HT1080 (cell line): ENCODE measurements around the gene RETREG1. TPM values are rescaled to one million over a fixed set of nuclear protein-coding genes. Genes with fewer than 3 reads are reported as not detected.

ENCODE experiments used
- DNase-seq: peaks from one replicate; pipeline ENCODE4 v3.0.0-alpha.2; 2015; ENCODE audit warnings: low read depth
- total RNA-seq: library from RNA; depleted of rRNA; stranded (reverse); fragments of >200 nt; shearing (Covaris generic); gene quantifications from 2 replicates; pipeline ENCODE4 v1.2.3, GENCODE V29; 2014

RETREG1 gene
- total RNA-seq, 1 experiment from 2014 or later, result 1.4 TPM

DNA sequence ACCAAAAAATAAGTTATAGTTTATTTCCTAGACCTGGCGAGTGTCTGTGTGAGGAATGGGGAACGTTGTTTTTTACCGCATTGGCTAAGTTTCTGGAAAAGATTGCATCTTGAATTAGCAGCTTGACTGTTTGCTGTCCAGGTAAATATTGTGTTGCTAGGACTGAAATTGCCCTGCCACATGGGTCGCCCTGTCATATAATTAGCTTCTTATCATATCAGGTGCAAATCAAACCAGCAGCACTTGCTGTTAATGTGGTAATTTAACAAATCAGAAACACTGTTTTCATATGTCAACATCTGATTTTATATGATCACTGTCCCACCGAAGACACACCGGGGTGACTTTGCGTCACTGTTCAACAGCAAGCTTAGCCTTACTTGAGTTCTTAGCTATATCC is 87.5 kb downstream of the RETREG1 start:
- DNase-seq, result no peak

DNA sequence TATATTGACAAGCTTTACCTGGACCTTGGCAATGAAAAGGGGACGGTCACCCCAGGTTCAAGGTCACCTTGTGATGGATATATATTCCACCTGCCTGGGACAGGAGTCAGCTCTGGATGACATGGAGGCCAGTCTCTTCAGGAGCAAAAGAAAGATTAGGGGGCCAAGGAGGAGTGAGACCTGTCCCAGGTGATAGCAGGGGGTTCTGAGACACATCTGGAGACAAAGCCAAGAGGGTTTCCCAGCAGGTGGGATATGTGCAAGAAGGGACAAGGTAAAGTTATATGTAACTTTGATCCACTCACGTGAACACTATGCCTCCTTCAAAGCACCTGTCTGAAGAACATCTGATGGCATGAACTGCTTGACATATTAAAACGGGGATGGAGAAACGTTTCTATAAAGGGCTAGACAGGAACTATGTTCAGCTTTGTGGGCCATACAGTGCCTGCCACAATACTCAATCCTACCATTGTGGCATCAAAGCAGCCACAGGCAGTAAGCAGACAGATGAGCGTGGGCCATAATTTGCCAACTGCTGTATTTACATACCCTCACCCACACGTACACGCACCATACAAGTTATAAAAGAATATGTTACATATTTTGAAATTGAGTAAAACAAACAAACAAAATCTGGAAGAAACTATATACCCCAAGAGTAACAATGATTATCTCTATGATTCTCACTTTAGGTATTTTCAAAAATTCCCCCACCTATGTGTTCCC is 88.3 kb downstream of the RETREG1 start:
- DNase-seq, result peak; percentile 61

DNA sequence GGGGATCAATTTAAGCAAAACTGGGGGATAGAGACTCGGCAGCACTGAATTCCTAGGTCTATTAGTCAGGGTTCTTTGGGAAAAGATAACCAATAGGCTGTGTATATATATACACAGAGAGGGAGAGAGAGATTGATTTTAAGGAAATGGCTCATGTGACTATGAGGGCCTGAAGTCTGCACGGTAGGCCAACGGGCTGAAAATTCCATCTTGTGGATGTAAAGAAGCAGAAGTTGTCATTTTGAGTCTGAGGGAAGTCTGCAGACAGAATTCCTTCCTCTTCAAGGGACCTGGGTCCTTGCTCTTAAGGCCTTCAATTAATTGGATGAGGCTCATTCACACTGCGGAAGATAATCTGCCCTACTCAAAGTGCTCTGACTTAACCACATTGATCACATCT is 91.1 kb downstream of the RETREG1 start:
- no peak for DNase-seq

DNA sequence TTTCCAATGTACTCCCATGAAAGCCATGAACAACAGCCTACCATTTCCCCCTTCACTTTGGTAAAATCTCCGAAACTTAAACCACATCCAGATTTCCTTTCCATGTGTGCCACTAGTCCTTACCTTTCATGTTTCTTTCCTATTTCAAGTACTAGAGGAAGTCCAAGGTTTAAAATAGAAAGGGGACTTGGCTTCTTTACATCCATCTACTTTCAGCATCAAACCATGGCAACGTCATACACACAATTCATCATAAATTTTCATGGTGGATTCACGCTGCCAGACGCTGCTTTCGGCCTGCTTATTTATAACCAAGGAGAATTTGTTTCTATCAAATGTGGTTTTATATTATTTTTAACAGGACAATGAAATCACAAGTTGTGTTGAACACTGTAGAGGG is 92.5 kb downstream of the RETREG1 start:
- DNase-seq, result no peak

DNA sequence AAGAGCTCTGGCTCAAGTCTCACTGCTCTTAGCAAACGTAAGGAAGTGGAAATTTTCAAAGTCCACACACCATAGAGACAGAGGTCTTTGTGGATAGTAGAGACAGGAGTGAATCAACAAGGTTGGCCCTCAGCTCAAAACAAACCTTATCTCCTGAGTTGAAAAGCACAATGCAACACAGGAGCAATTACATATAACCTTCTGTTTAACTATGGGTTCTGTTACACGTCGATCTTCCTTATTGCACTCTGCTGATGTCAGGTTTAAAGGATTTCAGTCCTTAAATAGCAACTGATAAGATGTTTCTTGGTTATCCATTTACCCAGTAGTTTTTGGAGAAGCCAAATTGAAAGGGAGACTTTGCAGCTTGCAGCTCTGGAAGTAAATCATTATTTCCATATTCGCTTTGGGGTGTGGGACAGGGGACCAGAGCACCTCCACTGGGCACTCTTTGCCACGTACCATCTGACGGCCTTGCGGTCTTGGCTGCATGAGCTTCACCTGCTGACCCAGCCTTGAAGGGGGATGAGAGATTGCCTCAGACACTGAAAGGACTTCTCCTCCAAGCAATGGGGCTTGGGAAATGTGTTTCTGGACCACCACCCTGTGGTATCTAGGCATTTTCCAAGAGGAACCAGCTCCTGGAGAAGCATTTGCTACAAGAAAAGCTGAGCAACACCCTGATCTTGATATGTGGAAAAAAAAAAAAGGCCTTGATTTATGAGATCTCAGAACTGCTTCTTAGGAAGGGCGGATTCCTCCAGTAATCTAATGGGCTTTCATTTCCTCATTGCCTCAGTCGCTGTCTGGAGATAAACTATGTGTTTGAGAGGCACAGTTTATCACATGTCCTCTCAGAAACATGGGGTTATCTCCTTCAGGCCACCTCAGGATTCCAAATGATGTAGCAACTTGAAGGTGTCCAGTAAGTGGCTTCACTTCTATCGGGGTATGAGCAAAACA is 95.0 kb downstream of the RETREG1 start:
- DNase-seq, result no peak

DNA sequence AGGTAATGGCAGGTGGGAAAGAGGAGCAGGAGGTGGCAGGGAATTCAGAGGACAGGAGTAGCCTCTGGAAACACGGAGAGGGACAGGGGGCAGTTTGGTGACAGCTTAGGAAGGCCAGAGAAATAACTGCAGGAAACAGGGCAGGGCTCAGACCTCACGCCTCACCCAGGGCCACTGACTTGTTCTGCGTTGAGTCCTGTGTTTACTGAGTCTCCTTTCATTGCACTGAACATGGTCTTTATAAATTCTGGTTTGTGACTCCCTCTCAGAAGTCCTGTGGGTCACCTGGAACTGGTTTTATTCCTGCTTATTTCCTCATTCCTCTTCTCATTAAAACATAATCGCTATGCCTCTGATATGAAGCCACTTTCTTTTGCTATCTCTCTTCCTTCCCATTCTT is 96.0 kb downstream of the RETREG1 start:
- DNase-seq, result no peak

DNA sequence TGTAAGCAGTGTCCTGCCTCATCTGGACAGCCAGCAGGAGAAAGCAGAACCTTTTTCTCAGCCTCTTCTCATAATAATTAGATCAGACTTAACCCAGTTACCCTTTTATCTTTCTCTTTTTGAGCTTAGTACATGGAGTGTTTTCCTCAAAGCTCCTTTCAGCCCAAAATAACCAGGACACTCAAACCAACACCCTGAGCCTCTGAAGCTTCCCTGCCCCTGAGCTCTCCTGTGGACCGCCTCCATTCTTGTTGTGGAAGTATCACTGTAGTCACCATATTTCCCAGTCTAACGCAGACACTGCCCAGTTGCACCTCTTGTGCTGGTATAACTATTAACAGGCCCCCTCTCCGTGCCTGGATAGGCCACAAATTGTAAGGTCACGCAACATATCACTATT is 97.4 kb downstream of the RETREG1 start:
- DNase-seq, result no peak

DNA sequence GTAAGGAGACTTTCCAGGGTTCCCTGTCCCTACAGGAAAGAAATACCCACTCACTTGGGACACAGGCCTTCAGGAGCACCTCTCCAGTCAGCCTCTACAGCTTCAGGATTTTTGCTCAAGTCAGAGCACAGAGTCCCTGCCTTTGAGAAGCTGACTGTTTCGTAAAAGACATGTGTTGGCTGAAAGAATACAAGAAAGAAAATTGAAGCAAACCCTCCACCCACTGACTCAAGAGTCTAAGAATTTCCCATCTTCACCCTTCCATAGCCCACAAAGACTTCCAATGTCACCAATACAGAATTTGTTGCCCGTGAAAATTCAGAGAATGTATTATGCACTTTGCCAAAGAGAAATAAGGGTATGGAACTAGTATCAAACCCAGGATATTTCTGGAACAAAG is 98.2 kb downstream of the RETREG1 start:
- DNase-seq, result no peak

DNA sequence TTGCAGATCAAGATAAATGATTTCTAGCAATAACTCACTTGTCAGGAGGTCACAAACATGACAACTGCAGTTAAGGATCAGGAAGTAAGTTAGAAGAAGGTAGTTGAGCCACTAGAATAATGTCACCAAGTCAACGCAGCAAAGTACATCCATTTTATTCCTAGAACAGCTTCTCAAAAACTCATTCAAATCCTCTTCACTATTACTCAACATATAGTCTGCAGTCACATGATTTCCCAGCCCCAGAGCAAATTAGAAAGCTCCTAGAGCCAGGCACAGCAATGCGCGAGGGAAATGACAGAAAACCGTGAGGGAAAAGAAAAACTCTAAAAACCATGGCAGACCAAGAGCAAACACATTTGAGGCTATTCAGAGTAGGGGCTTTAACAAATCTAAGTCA is 101.3 kb downstream of the RETREG1 start:
- no peak for DNase-seq

DNA sequence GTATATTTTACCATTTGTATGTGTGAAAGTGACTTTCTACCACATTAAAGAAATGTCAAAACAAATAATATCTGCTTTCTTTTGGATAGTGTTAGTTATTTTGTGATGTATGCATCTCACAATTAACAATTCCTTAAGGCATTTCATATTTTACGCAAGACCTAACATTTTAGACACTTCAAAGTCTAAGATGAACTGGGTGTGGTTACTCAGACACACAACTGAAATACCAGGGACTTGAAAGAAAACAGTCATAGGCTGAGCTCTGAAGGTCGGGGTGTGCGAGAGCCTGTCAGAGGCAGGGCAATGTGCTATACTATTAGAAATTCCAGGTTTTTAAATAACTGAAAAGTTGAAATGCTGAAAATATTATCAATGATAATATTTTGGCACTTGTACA is 106.7 kb downstream of the RETREG1 start:
- no peak for DNase-seq

DNA sequence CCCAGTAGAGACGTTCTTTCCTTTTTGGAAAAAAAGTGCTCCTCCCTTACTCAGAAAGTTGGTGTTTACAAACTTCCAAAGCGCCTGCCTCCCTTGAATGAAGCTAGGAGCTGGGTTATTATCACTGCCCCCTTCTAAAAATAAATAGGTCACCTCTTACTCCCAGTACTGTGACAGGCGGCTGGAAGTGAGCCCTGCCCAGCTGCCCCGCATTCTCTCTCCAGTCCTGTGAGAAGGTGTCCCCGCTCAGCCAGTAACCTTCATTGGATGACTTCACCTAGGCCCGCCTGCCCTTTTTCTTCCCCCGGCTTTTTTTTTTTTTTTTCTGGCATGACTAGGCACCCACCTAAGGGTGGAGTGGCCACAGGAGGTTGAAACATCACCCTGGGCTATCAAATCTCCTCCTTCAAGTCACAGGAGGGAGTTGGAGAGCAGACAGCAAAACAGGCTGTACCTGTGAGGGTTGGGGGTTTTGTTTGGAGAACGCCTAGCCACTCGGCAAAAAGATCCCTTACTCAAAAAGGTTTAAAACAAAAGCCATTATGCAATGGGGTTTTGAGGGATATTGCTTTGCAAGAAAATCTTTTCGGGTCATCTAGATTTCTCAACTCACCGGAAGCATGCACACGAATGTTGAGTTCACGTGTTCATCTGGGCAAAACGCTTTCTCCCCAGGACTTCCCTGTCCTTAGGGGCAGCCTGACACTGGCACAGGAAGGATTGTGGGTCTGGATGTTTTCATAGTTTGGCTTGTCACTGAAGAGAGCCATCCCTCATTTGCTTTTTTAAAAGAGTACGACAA is 107.9 kb downstream of the RETREG1 start:
- peak; percentile 42 for DNase-seq

DNA sequence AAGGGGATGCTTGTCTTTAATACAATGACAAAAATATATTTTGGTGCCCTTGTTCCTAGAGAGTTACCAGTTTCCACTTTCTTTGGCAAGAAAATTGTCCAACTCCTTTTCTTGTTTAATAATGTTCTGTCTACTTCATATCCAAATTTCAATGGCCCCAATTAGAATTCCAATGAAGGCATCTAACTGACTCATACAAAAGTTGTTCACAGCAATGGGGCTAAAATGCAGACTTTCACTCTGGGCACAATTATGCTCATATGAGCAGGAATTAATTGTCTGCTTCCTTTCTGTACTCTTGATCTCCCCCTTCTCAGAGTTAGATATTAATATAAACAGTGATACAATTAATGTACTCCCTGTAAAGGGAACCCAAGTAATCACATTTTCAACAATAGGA is 109.1 kb downstream of the RETREG1 start:
- DNase-seq, result no peak

DNA sequence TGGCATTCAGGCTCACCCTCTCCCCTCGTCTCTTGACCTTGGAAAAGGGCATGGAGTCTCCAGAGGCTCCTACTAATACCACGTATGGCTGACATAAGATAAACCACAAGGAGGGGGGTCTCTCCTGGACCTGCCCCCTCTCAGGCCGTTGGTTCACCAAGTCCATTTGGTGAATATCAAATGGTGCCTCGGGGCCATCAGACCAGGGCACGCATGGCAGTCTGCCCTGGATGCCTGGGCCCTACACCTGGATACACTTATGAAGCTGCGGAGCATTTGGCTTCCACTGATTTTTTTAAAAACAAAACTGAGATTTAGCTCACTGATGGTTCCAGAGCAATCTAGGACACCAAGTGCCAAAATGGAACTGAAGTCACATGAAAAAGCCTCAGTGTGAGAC is 110.9 kb downstream of the RETREG1 start:
- no peak for DNase-seq

DNA sequence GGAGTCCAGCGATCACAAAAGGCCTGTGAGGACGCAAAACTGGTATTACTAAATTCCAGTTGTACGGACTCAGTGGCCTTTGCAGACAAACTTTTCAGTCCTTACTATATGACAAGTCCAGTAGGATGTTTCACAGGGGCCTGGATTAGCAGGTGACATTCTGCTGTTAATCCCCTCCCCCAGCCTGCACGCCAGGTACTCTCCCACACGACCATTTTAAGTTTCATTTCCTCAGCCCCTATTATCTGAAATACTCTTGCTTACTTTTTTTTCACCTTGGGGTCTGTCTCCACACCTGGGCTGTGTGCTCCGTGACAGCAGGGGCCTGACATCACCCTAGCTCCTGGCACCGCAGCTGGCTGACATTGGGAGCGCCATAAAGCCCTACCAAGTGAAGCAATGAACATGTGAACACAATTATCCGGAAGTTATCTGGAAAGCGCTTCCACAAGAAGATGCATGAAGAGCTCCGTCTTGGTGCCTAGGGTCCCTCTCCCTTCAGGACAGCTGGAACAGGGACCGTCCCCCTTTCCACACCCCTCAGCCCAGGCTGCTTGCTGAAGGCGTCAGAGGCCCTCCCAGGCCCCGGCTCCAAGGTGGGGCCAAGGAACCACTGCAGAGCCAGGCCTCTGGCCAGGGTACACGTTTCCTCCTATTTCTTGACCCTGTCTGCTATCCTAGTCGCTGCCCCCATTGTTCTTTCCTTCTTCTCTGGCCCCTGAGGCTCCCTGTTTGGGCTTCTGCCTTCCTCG is 111.5 kb downstream of the RETREG1 start:
- no peak for DNase-seq

DNA sequence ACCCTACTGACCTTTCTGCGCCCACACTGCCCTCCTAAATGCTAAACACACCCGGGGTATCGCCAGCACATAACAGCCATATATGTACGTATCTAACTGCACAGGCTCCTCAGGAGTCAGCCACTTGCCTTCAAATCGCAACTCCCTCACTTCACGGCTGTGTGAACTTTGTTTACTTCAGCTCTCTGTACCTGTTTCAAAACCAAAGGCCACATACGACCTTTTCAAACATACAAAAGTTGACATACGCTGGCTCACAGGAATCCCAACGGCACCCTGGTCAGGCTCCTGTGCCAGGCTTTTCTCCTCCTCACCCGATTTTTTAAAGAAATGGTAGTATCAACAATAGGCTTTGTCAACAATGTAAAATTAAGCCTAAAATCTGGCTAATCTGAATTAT is 112.2 kb downstream of the RETREG1 start:
- no peak for DNase-seq

DNA sequence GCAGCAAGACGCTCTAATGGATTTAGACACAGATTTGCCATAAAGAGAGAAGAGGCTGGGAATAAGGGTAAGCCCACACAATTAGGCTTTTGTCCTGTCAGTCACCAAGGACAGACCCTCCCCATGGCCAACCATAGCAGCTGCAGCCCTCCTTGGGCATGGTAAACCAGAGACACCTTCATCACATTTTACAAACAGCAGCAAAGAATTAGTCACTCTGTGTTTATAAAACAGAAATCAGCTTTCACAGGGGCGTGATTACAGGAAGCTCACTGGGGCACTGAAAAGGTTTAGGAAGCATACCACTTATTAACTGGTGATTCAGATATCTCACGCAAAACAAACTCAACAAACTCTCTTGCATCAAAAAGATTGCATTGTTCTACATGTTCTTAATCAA is 113.9 kb downstream of the RETREG1 start:
- peak; percentile 46 for DNase-seq

DNA sequence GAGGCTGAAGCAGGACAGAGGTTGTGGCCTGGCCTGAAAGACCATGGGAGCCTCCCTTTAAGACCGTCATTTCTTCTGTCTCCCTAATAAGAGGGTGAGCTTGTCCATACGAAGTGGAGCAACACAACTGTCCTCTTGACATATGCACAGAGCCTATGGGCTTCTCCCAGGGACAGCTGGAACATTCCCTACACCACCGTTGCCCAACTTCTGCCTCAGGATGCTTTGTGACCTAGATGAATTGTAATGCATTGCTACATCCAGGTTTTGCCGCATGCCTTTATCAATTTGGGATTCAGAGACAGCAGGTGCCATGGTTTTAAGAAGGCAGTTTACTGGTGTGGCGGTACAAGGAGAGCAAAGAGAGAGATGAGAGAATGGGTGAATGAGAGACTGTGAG is 116.8 kb downstream of the RETREG1 start:
- no peak for DNase-seq

DNA sequence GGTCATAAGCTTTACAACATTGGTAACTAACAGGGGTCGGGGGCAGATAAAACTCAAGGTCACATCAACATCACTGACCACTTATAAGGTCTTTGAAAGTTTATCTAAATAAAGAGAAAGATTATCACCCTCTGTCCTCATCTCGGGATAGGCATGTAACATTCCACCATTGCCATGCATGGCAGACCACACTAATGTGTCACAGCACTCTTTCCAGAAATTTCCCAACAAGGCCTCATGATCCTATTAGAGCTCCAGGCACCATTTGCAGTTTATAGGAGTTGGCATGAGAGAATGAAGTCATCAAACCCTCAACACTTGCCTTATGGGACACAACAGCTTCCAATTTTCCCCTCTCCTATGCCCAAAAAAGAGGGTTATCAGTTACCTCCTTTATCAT is 119.3 kb downstream of the RETREG1 start:
- no peak for DNase-seq

DNA sequence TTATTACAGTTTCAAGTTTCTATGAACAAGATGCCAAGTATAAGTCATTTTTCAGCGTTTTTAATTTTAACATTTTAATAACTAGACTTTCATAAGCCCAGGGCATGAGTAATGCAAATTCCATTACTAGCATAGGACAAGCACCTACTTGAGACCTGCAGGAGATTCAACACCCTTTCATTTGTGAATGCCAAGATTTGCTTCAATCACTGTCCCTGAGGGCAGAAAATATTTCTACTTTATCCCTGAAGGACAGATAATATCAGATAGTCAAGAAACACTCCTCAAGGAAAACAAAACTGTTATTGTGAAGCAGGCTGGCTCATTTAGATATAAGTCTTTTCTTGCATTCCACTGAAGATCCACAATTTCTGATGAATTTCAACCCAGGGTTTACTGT is 123.5 kb downstream of the RETREG1 start:
- DNase-seq, result no peak

DNA sequence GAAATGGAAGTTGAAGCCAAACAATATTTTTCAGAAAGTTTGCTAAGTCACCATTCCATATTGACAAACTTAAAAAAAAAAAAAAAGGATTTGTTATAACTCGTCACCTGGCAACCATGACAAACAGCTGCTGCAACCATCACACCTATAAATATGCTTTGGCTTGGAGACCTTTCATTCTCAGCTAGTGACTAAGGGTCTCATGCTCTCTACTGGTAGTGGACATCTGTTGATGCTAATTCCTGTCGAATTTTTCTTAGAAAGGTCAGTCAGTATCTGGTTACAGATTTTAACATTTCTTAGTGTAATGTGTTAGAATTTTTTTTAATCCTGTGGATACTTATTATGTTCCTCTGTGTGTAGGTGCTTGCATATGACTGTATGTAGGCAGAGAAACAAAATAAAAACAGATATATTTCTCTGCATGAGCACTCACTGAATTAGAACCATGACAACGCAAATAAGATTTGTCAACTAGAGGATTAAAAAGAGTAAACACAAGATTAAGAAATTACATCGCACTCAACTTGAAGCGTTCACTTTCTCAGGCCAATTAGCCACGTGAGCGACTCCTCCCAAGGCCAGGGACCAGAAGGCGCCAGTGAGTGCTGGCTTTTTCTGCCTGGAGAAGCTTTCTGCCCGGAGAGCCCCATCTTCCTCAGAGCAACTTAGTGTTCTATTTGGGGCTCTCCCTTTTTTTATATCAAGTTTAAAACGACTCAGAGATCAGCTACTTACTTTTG is 124.2 kb downstream of the RETREG1 start:
- peak; percentile 74 for DNase-seq
